GM19452 (cell line): ENCODE results near the gene PCDHGB1.
"Not testable (repeated sequence)": the region's sequence is repeated elsewhere in the genome, so short reads cannot be mapped to it uniquely, and the experiment has no call there.

ENCODE experiments used
- ATAC-seq: cut with Tn5 transposase; IDR thresholded peaks from one replicate; pipeline ENCODE4 v1.9.1; 2021; ENCODE audit not compliant: unreplicated experiment

The PCDHGB1 gene

GRCh38 chr5:141349917-141350619, at the start of gene PCDHGB1:
TSS of gene PCDHGB1 (plus strand) at chr5:141350099. CDS start at chr5:141350261, 162 bp downstream.
- no peak for ATAC-seq

- ATAC-seq: no peak
Observed at GRCh38 chr5:141303756-141304155, 46.1 kb upstream of the PCDHGB1 start, which contains the start of gene SLC25A2. TSS of gene SLC25A2 (minus strand) at chr5:141304049. CDS start at chr5:141303865, 184 bp downstream.

GRCh38 chr5:141306630-141307029, 43.3 kb upstream of the PCDHGB1 start:
- ATAC-seq: no peak

GRCh38 chr5:141313711-141314110, 36.2 kb upstream of the PCDHGB1 start:
- no peak for ATAC-seq

GRCh38 chr5:141316963-141317362, 32.9 kb upstream of the PCDHGB1 start:
- ATAC-seq: not testable (repeated sequence)

- ATAC-seq: no peak
Observed at GRCh38 chr5:141319202-141319601, 30.7 kb upstream of the PCDHGB1 start.

- ATAC-seq: no peak
Observed at GRCh38 chr5:141319699-141320098, 30.2 kb upstream of the PCDHGB1 start.

GRCh38 chr5:141320225-141321169, 29.4 kb upstream of the PCDHGB1 start, which contains the start of gene TAF7:
TSS of gene TAF7 (minus strand) at chr5:141320784. CDS start at chr5:141320044, 740 bp downstream.
- ATAC-seq: peak; percentile 95

GRCh38 chr5:141322261-141322660, 27.6 kb upstream of the PCDHGB1 start:
- no peak for ATAC-seq

- ATAC-seq: peak; percentile 57
Observed at GRCh38 chr5:141326088-141326854, 23.6 kb upstream of the PCDHGB1 start.

GRCh38 chr5:141328231-141328630, 21.7 kb upstream of the PCDHGB1 start:
- no peak for ATAC-seq

- no peak for ATAC-seq
Observed at GRCh38 chr5:141330299-141331080, 19.4 kb upstream of the PCDHGB1 start, which contains the start of gene PCDHGA1. TSS of gene PCDHGA1 (plus strand) at chr5:141330514.

GRCh38 chr5:141332571-141332970, 17.3 kb upstream of the PCDHGB1 start:
- ATAC-seq: not testable (repeated sequence)

GRCh38 chr5:141338538-141339306, 11.2 kb upstream of the PCDHGB1 start, which contains the start of gene PCDHGA2:
TSS of gene PCDHGA2 (plus strand) at chr5:141338760.
- no peak for ATAC-seq

- not testable (repeated sequence) for ATAC-seq
Observed at GRCh38 chr5:141340781-141341354, 9.0 kb upstream of the PCDHGB1 start.

- ATAC-seq: no peak
Observed at GRCh38 chr5:141342773-141343172, 7.1 kb upstream of the PCDHGB1 start.

GRCh38 chr5:141343242-141343952, 6.5 kb upstream of the PCDHGB1 start, which contains the start of gene PCDHGA3:
TSS of gene PCDHGA3 (plus strand) at chr5:141343829. CDS start at chr5:141344034, 205 bp downstream.
- no peak for ATAC-seq

- no peak for ATAC-seq
Observed at GRCh38 chr5:141343953-141344463, 5.9 kb upstream of the PCDHGB1 start.
